Right kidney (tissue), 1 donor: Measurements from ENCODE around the gene KCTD1.

Source experiments
- DNase-seq: peaks from one replicate; pipeline ENCODE4 v3.0.0-alpha.2; 2016

Gene KCTD1

GRCh38 chr18:26550998-26551694, 2.8 kb upstream of the KCTD1 start:
- peak; percentile 78 for DNase-seq

GRCh38 chr18:26549263-26550094, 1.1 kb upstream of the KCTD1 start:
- peak; percentile 91 for DNase-seq

- DNase-seq = peak; percentile 92
These were observed 523 bp downstream of the KCTD1 start for GRCh38 chr18:26547646-26548414.

GRCh38 chr18:26546875-26547645, 1.3 kb downstream of the KCTD1 start:
- no peak for DNase-seq

- DNase-seq = peak; percentile 67
These were observed 2.0 kb downstream of the KCTD1 start for GRCh38 chr18:26546170-26546874.

- DNase-seq = no peak
These were observed 2.8 kb downstream of the KCTD1 start for GRCh38 chr18:26545335-26546123.

- no peak for DNase-seq
These were observed 3.9 kb downstream of the KCTD1 start for GRCh38 chr18:26544451-26544850.

GRCh38 chr18:26543373-26543772, 5.0 kb downstream of the KCTD1 start:
- no peak for DNase-seq

GRCh38 chr18:26540043-26540628, 8.2 kb downstream of the KCTD1 start:
- DNase-seq = no peak

- DNase-seq = no peak
These were observed 9.8 kb downstream of the KCTD1 start for GRCh38 chr18:26538524-26538923.

- no peak for DNase-seq
These were observed 11.7 kb downstream of the KCTD1 start for GRCh38 chr18:26536664-26537063.

- no peak for DNase-seq
These were observed 12.3 kb downstream of the KCTD1 start for GRCh38 chr18:26536032-26536431.

- DNase-seq = no peak
These were observed 12.7 kb downstream of the KCTD1 start for GRCh38 chr18:26535630-26536029.

- DNase-seq = no peak
These were observed 15.7 kb downstream of the KCTD1 start for GRCh38 chr18:26532367-26533340.

- no peak for DNase-seq
These were observed 16.6 kb downstream of the KCTD1 start for GRCh38 chr18:26531605-26532298.

GRCh38 chr18:26526966-26527234, 21.5 kb downstream of the KCTD1 start:
- no peak for DNase-seq

- DNase-seq = no peak
These were observed 22.0 kb downstream of the KCTD1 start for GRCh38 chr18:26526128-26526965.
